DMS153 treated with DMSO at 0.1 percent for 48 hours (cell line): ENCODE results near the gene C9.
"Not testable (repeated sequence)": the region's sequence is repeated elsewhere in the genome, so short reads cannot be mapped to it uniquely, and the experiment has no call there.

Experiments used
- DNase-seq: peaks from one replicate; lab custom pipeline; 2025; ENCODE audit not compliant: unreplicated experiment; lab: John Stamatoyannopoulos, UW

Gene C9

GRCh38 chr5:39264528-39264927, 99.8 kb downstream of the C9 start:
- DNase-seq, result no peak

- DNase-seq, result no peak
Observed at GRCh38 chr5:39262981-39263380, 101.3 kb downstream of the C9 start.

DNA sequence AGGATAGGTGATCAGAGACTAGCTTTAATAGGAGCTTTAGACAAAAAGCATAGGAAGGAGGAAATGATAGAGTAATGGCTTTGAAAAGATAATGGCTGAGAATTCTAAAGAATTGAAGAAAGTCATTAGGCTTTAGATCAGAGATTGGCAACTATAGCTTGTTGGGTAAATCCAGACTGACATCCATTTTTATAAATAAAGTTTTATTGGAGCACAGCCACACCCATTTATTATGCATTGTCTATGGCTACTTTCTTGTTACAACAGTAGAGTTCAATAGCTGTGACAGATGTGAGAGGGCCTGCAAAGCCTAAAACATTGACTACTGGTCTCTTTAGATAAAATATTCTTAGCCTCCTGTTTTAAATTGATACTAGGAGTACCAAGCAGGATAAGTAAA, 104.2 kb downstream of the C9 start:
- DNase-seq, result no peak

DNA sequence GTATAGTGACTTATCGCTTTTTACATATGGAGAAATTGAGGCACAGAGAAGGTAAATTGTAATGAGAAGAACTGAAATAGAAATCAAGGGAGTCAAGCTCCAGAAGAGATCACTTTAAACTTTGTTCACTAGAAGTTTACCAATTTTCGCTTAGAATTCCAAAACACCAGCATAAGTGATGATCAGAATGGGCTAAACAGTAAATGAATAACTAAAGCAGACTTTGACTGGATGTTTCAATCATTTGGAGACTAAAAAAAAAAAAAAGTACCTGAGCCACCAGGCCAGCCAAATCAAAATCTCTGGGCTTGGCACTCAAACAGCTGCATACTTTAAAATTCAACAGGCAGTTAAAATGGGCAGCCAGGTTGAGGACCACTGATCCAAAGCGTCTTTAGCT, 106.7 kb downstream of the C9 start:
- DNase-seq, result no peak

GRCh38 chr5:39256477-39257235, 107.6 kb downstream of the C9 start:
- DNase-seq, result no peak

- no peak for DNase-seq
Observed at GRCh38 chr5:39255406-39255805, 108.9 kb downstream of the C9 start.

DNA sequence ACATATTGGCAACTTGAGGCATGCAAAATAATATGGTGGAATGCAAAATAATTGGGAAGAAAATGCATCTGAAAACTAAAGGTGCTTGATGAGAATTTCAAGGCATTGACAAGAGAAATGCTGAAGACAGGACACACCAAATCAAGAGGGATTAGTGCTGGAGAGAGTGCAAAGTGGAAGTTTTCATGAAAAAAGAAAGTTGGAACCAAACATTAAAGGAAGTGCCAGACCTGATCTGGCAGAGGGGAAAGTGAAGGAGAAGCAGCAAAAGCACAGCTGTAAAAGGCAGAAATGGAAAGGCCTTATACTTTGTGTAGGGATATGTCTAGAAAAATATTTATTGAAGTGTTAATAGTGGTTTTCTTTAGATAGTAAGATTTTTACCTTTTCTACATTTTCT, 109.6 kb downstream of the C9 start:
- no peak for DNase-seq

DNA sequence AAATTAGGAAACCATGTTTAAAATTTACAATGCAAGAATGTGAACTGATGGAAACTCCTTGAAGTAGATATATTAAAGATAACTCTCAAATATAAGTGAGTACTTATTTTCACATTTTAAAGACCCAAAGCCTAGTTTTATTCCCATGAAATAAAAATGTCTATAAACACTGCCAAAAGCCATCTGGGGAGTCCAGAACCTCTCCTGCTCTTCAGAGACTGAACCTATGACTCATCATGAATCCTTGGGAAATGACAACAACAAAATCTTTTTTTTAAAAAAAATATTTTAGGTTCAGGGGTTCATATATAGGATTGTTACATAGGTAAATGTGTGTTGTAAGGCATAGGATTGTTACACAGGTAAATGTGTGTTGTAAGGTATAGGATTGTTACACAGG, 111.1 kb downstream of the C9 start:
- no peak for DNase-seq

GRCh38 chr5:39249564-39250274, 114.6 kb downstream of the C9 start:
- DNase-seq, result no peak

DNA sequence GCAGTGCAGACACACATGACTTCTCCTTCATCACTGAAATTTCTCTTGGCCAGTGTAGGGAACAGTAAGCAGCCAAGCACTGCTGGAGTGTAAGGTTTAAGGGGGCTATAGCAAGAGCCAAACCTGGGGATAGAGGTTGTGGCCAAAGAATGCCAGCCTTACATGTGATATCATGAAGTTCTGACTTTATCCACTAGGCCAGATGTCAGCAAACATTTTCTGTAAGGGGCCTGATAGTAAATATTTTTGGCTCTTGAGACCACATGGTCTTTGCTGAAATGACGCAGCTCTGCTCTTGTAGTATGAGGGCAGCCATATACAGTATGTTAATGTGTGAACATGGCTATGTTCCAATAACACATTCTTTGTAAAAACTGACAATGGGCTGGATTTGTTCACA, 115.2 kb downstream of the C9 start:
- no peak for DNase-seq

DNA sequence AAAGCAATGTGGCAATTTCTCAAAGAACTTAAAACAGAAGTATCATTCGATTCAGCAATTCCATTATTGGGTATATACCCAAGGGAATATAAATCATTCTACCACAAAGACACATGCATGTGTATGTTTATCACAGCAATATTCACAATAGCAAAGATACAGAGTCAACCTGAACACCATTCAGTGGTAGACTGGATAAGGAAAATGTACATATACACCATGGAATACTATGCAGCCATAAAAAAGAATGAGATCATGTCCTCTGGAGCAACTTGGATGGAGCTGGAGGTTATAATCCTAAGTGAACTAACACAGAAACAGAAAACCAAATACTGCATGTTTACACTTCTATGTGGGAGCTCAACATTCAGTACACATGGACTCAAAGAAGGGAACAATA, 123.5 kb downstream of the C9 start:
- DNase-seq, result no peak

- no peak for DNase-seq
Observed at GRCh38 chr5:39238366-39239105, 125.8 kb downstream of the C9 start.

- no peak for DNase-seq
Observed at GRCh38 chr5:39236718-39237117, 127.6 kb downstream of the C9 start.

DNA sequence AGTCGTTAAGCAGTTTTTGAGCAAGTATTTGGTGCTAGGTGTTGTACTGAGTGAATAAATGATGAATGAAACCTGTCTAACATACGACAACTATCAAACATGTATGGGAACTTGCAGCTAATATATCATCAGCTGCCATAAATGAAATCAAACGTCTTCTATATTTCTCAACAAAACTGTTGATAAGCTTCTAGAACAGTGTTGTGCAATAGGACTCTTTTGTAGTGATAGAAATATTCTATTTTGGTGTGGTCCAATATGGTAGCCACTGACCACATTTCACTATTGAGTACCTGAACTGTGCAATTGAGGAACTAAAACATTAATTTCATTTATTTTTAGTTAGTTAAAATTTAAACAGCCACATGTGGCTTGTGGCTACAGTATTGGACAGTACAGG, 128.6 kb downstream of the C9 start:
- DNase-seq, result no peak

DNA sequence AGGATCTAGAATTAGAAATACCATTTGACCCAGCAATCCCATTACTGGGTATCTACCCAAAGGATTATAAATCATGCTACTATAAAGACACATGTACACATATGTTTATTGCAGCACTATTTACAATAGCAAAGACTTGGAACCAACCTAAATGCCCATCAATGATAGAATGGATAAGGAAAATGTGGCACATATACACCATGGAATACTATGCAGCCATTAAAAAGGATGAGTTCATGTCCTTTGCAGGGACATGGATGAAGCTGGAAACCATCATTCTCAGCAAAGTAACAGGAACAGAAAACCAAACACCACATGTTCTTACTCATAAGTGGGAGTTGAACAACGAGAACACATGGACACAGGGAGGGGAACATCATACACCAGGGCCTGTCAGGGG, 129.8 kb downstream of the C9 start:
- DNase-seq, result not testable (repeated sequence)
